Middle frontal gyrus (tissue), 1 donor: ENCODE results near the gene GCAT.
"Not testable (repeated sequence)": the region's sequence is repeated elsewhere in the genome, so short reads cannot be mapped to it uniquely, and the experiment has no call there.

Experiments used
- DNase-seq: peaks from one replicate; pipeline ENCODE4 v3.0.0-alpha.2; 2015; ENCODE audit warnings: low spot score; ENCODE audit errors: extremely low spot score

GCAT gene

DNA sequence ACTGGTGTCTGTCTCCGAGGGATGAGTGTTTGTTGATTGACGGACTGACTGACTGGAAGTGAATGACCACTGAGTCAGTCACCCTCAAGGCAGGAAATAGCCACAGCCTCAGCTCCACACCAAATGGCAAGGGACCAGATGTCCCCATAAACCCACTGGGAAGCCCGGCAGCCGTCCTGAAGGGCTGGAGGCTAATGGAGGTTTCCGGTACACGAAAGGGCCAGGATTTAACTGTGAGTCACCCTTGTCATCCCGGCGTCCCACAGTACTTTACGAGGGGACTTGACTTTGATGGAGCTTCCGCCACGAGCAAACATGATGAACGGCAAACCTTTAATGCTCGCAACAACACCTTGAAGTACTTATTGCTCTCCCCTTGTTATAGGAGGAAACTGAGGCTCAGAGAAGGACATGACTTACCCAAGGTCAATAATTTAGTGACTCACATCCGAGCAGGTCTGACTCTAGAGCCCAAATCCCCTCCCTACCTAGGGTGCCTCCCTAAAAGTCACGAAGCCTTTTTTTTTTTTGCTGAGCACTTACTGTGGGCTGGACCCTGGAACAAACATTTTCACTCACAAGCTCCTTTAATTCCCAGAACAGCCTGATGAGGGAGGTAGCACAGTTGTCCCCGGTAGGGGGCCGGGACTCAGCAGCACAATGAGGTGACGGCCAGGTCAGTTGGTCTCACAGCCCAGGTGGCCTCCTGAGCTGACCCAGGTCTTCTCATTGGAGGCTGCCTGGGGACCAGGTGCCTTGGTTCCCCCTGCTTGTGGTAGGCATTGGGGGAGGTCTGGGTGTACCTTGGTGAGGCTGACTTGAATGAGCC lies 25.2 kb upstream of the GCAT start:
- DNase-seq: no peak

DNA sequence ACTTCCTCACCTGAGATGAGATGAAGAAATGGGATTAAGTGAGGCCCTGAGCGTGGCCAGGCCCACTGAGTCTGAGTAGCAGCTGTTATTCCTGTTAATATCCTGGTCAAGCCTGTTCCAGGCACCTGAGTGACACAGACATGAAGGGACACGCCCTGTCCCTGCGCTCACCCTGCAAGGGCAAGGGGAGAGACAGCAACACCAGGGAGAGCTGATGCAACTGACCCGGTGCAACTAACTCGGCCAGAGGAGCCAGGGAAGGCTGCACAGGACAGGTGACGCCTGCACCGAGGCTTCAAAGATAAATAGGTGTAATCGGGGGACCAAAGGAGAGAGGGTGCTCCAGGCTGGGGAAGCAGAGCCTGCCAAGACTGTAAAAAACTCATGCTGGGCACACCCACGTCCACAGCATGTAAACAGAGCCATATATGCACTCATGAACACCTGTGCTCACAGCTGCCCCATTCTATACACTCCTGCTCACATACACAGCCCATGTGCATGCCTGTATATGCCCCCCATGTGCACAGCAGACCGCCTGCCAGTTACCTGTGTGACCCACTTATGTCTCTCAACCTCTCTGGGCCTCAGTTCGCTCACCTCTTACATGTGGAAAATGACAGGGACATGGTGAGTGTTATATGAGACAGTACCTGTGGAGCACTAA lies 22.8 kb upstream of the GCAT start:
- no peak for DNase-seq

DNA sequence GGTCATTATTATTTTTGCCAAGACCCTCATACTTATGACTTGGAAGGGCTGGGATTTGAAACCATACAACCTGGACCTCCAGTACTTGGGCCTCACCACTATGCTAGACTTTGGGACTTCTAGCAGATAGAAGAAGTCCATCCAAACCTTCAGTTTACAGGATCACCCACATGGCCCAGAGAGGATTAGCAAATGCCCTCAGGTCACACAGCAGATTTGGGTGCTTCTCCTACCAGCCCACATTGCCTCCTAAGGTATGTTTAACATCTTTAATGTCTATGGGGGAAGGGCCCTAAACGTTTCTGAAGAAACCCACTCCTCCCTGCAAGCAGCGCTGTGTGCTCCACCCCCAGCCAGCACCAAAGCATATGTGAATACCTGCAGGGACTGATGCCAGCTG lies 17.5 kb upstream of the GCAT start:
- no peak for DNase-seq

DNA sequence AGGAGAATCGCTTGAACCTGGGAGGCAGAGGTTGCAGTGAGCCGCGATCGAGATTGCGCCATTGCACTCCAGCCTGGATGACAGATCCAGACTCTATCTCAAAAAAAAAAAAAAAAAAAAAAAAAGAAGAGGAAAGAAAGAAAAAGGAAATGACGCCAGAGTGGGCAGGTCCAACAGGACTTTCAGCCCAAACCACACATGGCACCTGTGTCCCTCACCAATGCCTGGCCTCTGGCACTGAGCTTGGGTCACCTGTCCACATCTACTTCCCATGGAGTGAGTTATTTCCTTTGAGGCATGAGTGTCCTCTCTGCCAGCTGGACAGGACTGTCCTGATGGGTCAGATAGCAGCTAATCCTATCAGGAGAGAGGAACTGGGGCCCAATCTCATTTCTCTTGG lies 15.2 kb upstream of the GCAT start:
- DNase-seq: no peak

DNA sequence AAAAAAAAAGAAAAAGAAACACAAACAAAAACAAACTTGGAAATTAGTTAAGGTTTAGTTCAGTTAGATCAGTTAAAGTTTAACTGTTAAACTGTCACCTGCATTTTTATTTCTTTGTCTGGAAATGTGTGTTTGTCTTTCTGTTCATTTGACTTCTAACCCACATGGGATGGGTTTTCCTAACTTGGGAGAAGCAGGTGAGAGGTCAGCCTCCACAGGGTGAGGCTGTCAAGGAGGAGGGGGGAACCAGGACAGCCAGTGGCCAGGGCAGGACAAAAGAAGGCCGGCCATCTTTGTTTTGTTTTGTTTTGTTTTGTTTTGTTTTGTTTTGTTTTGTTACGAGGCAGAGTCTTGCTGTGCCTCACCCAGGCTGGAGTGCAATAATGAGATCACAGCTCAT lies 13.4 kb upstream of the GCAT start:
- DNase-seq: no peak

DNA sequence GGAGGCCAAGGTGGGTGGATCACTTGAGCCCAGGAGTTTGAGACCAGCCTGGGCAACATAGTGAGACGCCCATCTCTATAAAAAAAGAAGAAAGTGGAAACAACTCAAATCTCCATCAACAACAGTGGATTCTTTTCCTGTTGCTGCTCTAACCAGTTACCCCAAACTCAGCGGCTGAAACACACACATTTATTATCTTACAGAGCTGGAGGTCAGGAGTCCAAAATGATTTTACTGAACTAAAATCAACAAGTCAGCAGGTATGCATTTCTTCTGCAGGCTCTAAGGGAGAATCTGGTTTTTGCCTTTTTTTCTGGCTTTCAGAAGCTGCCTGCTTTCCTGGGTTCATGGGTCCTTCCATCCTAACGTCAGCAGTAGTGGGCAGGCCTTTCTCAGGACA lies 11.7 kb upstream of the GCAT start:
- DNase-seq: no peak

DNA sequence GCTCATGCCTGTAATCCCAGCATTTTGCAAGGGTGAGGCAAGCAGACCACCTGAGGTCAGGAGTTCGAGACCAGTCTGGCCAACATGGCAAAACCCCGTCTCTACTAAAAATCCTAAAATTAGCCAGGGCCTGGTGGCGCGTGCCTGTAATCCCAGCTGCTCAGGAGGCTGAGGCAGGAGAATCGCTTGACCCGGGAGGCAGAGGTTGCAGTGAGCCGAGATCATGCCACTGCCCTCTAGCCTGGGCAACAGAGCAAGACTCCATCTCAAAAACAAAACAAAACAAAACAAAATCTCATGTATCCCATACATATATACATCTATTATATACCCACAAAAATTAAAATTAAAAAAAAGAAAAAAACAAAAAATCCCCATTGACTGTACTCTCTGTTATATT lies 10.5 kb upstream of the GCAT start:
- not testable (repeated sequence) for DNase-seq

DNA sequence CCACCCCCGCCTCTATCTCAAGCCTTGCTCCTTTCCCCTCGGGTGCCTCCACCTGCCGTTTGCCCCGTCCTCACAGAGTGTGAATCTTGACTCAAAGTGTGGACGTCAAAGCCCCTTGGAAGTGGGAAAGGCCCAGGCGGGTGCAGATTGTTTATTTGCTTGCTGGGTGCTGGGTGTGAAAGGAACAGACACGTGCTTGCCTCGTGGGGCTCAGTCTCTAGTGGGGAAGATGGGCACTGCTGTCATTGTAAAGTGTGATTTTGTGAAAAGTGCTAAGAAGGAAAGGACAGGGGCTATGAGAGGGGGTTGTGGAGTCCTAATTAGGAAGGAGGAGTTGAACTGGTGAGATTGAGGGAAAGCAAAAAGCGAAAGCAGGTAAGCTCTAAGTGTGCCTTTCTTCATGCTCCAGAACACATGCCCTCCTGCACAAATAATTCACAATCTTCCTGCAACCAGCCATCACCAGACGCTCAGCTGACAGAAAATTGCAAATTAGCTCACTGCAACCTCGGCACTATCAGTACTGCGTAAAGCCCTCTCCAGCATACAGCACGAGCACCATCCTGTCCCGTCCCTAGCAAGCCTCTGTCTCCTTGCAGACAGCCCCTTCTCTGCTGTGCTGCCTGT lies 9.7 kb upstream of the GCAT start:
- DNase-seq: no peak

DNA sequence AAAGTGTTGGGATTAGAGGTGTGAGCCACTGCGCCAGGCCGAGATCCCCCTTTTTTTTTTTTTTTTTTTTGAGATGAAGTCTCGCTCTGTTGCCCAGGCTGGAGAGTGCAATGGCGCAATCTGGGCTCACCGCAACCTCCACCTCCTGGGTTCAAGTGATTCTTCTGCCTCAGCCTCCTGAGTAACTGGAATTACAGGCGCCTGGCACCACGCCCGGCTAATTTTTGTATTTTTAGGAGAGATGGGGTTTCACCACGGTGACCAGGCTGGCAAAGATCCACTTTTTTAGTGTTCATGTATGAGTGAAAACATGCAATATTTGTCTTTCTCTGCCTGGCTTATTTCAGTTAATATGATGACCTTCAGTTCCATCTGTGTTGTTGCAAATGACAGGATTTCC lies 7.8 kb upstream of the GCAT start:
- not testable (repeated sequence) for DNase-seq

DNA sequence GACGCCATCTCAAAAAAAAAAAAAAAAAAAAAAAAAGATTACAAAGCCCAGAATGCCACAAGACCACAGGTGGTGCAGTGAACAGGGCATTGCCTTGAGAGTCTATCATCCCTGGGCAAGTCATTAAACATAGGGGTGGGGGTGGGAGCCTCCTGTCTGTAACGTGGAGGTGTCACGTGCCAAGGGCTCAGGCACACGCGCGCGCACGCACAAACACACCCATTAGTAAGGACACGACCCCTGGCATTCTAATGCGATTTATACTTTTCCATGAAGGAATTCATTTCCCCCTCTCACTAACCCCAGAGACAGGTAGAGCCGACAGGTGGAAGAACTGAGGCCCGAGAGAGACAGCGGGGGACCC lies 5.8 kb upstream of the GCAT start:
- DNase-seq: no peak

DNA sequence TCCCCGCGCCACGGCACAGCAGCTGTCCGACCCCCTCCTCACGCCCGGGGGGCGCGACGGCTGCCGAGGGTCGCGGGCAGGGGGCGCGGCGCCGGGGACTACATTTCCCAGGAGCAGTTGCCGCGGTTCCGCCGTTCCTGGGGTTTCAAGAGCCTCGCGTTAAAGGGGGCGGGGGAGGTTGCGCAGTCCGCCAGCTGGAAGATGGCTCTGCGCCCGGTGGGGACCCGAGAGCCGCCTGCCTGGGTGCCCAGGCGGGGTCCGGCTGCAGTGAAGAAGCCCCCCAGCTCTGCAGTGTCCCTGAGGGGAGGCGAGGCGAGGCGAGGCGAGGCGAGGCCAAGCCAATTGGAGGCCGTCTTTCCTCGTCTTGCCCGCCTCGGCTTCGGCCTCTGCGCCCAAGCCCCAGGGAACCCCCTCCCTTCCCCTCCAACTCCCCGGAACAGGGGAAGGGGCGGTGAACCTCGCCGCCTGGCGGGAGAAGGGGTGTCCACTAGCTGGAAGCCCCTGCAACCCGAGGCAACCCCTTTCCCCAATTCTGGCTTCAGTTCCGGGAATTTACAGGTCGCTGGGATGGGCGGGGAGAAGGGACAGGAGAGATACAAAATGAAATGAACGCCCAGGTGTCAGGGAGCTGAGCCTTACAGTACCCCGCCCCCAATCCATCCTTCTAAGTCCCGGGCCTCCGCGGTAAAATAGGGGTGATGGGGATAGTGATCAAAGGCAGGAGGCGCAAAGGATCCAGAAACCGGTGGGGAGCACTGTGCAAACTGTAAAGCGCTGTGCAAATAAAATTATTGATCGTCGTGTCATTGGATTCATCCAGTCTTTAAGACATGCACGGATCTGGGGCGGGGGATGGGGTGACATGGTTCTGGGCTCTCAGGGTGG lies 5.2 kb upstream of the GCAT start:
- DNase-seq: no peak

DNA sequence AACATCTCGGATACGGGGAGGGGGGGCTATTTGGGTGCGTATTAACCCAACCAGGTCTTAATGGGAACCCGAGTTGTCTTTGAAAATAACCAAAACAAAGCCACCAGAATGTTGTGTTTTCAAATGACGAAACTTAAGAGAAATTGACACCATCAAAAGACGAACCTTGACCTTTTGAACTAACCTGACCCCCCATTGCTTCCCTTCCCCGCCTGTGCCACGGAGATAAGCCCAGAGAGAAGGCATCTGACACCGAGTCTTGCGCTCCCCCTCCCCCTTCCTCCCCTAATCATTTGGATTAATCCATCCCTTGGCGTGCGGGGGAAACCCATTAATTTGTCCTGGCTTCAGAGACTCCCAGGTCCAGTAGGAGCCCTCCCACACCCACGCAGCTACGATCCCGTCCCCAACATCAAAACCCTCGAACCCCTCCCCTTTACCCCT lies 4.5 kb upstream of the GCAT start:
- no peak for DNase-seq

DNA sequence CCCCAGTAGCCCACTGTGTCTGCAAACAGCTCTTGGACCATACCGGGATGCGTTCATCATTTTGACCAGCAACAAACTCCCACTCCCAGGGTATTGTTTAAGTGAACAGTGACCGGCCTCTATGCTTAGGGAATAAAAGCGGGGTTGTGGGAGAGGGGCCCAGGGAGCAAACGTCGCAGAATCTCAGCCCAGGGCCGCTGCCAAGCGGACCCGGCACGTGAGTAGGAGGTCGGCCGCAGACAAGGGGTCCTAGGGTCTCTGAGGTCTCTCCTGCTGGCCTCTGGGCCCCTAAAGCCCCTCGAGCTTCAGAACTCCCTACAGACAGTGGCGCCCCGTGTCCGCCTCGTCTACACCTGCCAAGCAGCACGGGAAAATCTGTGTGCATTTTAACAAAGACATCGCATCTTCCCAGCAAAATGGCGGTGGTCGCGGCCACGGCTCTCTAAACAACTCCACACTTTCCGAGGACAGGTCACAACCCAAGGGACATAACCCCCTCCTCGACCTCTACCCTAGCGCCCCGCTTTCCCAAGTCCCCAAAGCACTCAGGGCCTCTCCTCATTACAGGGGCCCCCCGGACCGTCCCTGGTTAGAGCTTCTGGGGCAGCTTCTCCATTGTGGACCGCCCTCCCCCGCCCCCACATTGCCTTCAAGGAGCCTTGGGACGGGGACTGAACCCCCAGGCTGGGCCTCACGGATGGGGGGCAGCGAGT lies 3.9 kb upstream of the GCAT start:
- DNase-seq: no peak

DNA sequence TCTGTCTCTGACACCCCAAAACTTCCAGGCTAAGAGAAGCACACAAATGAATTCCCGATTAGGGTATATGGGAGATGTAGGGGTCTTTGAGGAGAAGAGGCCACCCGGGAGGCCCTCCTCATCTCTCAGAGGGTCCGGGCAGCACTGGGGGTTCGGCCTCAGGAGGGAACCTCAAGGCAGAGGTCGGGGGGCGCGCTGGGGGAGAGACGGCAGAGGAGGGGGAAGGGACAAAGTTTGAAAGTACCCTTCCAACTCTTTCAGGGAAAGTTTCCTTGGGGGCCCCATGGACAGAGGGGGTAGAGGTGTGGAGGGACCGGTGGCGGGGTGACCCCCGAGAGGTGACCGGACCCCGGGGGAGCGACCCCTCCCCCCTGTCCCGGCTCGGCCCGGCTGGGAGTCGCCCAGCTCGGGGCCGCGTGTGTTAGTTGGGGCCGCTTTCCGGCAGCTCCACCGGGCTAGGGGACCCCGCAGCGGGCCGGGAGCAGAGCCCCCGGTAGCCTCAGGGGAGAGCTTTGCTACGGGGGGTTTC lies 3.3 kb upstream of the GCAT start:
- no peak for DNase-seq

DNA sequence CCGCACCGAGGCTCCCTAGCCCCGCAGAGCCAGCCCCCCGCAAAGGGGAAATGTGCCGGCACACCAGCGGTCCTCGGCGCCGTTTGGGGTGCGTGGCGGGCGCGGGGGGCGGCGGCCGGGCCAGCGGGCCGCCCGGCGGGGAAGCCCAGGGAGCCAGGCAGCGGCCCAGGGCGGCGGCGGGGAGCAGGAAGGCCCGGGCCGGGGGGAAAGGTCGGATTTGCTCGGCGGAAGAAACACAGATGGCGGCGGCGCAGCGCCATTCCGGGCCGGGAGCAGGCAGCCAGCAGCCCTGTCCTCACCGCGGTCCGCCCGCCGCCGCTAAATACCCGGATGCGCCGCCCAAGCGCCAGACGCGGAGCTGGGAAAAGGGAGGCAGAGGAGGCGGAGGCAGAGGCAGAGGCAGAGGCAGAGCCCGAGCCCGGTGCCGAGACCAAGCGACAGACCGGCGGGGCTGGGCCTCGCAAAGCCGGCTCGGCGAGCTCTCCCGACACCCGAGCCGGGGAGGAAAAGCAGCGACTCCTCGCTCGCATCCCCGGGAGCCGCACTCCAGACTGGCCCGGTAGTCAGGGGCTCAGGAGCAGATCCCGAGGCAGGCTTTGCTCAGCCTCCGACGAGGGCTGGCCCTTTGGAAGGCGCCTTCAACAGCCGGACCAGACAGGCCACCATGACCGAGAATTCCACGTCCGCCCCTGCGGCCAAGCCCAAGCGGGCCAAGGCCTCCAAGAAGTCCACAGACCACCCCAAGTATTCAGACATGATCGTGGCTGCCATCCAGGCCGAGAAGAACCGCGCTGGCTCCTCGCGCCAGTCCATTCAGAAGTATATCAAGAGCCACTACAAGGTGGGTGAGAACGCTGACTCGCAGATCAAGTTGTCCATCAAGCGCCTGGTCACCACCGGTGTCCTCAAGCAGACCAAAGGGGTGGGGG lies 2.6 kb upstream of the GCAT start:
- peak; percentile 66 for DNase-seq

DNA sequence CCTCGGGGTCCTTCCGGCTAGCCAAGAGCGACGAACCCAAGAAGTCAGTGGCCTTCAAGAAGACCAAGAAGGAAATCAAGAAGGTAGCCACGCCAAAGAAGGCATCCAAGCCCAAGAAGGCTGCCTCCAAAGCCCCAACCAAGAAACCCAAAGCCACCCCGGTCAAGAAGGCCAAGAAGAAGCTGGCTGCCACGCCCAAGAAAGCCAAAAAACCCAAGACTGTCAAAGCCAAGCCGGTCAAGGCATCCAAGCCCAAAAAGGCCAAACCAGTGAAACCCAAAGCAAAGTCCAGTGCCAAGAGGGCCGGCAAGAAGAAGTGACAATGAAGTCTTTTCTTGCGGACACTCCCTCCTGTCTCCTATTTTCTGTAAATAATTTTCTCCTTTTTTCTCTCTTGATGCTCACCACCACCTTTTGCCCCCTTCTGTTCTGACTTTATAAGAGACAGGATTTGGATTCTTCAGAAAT lies 1.9 kb upstream of the GCAT start:
- DNase-seq: no peak

DNA sequence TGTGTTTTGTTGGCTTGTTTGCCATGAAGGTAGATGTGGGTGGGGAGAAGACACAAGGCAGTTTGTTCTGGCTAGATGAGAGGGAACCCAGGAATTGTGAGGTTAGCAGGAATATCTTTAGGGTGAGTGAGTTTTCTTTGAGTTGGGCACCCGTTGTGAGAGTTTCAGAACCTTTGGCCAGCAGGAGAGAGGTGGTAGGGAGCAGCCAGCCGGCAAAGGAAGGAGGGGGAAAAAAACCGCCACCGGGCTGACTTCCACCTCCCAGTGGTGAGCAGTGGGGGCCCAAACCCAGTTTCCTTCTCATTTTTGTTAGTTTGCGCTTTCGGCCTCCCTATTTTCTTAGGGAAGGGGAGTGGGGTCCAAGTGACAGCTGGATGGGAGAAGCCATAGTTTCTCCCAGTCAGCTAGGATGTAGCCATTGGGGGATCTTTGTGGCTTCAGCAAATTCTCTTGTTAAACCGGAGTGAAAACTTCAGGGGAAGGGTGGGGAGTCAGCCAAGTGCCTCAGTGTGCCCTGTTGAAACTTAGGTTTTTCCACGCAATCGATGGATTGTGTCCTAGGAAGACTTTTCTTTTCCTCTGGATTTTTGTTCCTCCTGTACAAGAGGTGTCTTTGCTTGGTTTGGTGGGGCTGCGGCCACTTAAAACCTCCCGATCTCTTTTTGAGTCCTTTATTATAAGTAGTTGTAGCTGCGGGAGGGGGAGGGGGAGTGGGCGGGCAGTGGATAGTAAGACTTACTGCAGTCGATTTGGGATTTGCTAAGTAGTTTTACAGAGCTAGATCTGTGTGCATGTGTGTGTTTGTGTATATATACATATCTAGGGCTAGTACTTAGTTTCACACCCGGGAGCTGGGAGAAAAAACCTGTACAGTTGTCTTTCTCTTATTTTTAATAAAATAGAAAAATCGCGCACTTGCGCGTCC lies 1.1 kb upstream of the GCAT start:
- no peak for DNase-seq

DNA sequence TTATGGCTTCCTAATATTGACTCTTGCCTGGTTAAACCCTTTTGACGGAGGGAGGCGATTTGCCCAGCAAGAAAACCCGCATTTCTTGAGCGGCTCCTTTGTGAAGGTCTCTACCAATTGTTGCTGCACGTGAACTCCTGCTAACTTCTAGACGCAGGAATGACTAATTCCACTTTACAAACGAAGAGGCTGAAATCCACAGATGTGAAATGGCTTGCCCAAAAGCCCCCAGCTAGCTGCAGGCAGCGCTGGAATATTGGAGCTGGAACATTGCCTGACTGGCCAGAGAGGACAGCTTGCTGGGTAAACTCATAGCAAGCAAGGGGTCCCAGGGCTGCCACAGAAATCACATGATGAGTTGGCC lies 542 bp downstream of the GCAT start:
- DNase-seq: no peak
